Ishikawa (cell line): ENCODE data around the gene SGCD.

Experiments used
- EP300 ChIP-seq: IDR thresholded peaks from 2 replicates; pipeline ENCODE4 v1.6.1; 2012; ENCODE audit warnings: borderline replicate concordance
- MAX ChIP-seq: IDR thresholded peaks from 2 replicates; pipeline ENCODE4 v1.6.1; 2012
- TEAD4 ChIP-seq: IDR thresholded peaks from 2 replicates; pipeline ENCODE4 v1.6.1; 2012
- YY1 ChIP-seq: IDR thresholded peaks from 2 replicates; pipeline ENCODE4 v1.6.1; 2012; ENCODE audit warnings: low read depth

- TF ChIP-seq EP300 (no peak), MAX (no peak), YY1 (no peak), TEAD4 (no peak)
Observed at GRCh38 chr5:156560002-156560401, 233.0 kb downstream of the SGCD start.
